ENCODE data around the gene SLC6A6.

SLC6A6 gene

GRCh38 chr3:14429640-14430039 is 27.2 kb downstream of the SLC6A6 start:
- Histone ChIP-seq H3K36me3 (ENCODE audit: control insufficient read depth, insufficient read depth, low read length) (no peaks in the 10 kb centered on the region), H3K4me1 (ENCODE audit: control insufficient read depth, low read depth, low read length) (peaks cover 8% of the 10 kb centered on the region), H4K5ac (ENCODE audit: low read length) (no peak overlapping the region), H3K27ac (ENCODE audit: low read depth, low read length) (no peak overlapping the region), H4K8ac (ENCODE audit: low read depth, low read length) (no peak overlapping the region), H3K4me2 (ENCODE audit: low read length) (no peak overlapping the region), H3K79me1 (ENCODE audit: low read length) (peaks cover 29% of the 10 kb centered on the region), H2AK5ac (ENCODE audit: low read length) (no peak overlapping the region), H2BK120ac (ENCODE audit: low read depth, low read length) (no peak overlapping the region), H3K79me2 (ENCODE audit: control insufficient read depth, insufficient read depth, low read length) (peaks cover 31% of the 10 kb centered on the region), H3K27me3 (ENCODE audit: insufficient read depth, low read length, poor library complexity) (no peaks in the 10 kb centered on the region), H2BK5ac (ENCODE audit: low read length) (no peak overlapping the region), H3K18ac (ENCODE audit: low read length) (no peak overlapping the region), H3K56ac (ENCODE audit: low read length) (no peak overlapping the region), H2BK15ac (replicated peaks; ENCODE audit: low read depth) (no peak overlapping the region), H3K23ac (ENCODE audit: low read length) (no peak overlapping the region), H3K9ac (ENCODE audit: low read length) (no peak overlapping the region), H3K4ac (ENCODE audit: low read depth, low read length) (no peak overlapping the region), H3K4me3 (ENCODE audit: low read length) (no peak overlapping the region)
- no peak for DNase-seq
- WGBS (ENCODE audit: extremely low coverage, insufficient coverage, low lambda C conversion rate), result no CpG with 5 or more reads among the region's 4 CpGs

GRCh38 chr3:14430053-14430452 is 27.6 kb downstream of the SLC6A6 start:
- Histone ChIP-seq H3K27ac (ENCODE audit: low read depth, low read length) (no peak overlapping the region), H3K79me1 (ENCODE audit: low read length) (peaks cover 27% of the 10 kb centered on the region), H2BK120ac (ENCODE audit: low read depth, low read length) (no peak overlapping the region), H4K8ac (ENCODE audit: low read depth, low read length) (no peak overlapping the region), H2AK5ac (ENCODE audit: low read length) (no peak overlapping the region), H2BK15ac (replicated peaks; ENCODE audit: low read depth) (no peak overlapping the region), H3K4ac (ENCODE audit: low read depth, low read length) (no peak overlapping the region), H3K27me3 (ENCODE audit: insufficient read depth, low read length, poor library complexity) (no peaks in the 10 kb centered on the region), H4K5ac (ENCODE audit: low read length) (no peak overlapping the region), H2BK5ac (ENCODE audit: low read length) (no peak overlapping the region), H3K56ac (ENCODE audit: low read length) (no peak overlapping the region), H3K4me3 (ENCODE audit: low read length) (no peak overlapping the region), H3K4me2 (ENCODE audit: low read length) (no peak overlapping the region), H3K9ac (ENCODE audit: low read length) (no peak overlapping the region), H3K18ac (ENCODE audit: low read length) (no peak overlapping the region), H3K36me3 (ENCODE audit: control insufficient read depth, insufficient read depth, low read length) (no peaks in the 10 kb centered on the region), H3K23ac (ENCODE audit: low read length) (no peak overlapping the region), H3K79me2 (ENCODE audit: control insufficient read depth, insufficient read depth, low read length) (peaks cover 28% of the 10 kb centered on the region), H3K4me1 (ENCODE audit: control insufficient read depth, low read depth, low read length) (peaks cover 8% of the 10 kb centered on the region)
- no CpG with 5 or more reads among the region's 5 CpGs for WGBS (ENCODE audit: extremely low coverage, insufficient coverage, low lambda C conversion rate)
- no peak for DNase-seq

GRCh38 chr3:14430706-14431451 is 28.5 kb downstream of the SLC6A6 start:
- Histone ChIP-seq H3K36me3 (ENCODE audit: control insufficient read depth, insufficient read depth, low read length) (no peaks in the 10 kb centered on the region), H2AK5ac (ENCODE audit: low read length) (no peak overlapping the region), H4K8ac (ENCODE audit: low read depth, low read length) (no peak overlapping the region), H3K23ac (ENCODE audit: low read length) (no peak overlapping the region), H3K79me1 (ENCODE audit: low read length) (peaks cover 27% of the 10 kb centered on the region), H3K79me2 (ENCODE audit: control insufficient read depth, insufficient read depth, low read length) (peaks cover 31% of the 10 kb centered on the region), H3K27me3 (ENCODE audit: insufficient read depth, low read length, poor library complexity) (no peaks in the 10 kb centered on the region), H3K18ac (ENCODE audit: low read length) (no peak overlapping the region), H2BK120ac (ENCODE audit: low read depth, low read length) (no peak overlapping the region), H2BK5ac (ENCODE audit: low read length) (no peak overlapping the region), H3K4me1 (ENCODE audit: control insufficient read depth, low read depth, low read length) (peaks cover 8% of the 10 kb centered on the region), H3K56ac (ENCODE audit: low read length) (no peak overlapping the region), H3K27ac (ENCODE audit: low read depth, low read length) (peak overlapping the region; percentile 75), H4K5ac (ENCODE audit: low read length) (no peak overlapping the region), H3K4ac (ENCODE audit: low read depth, low read length) (no peak overlapping the region), H3K9ac (ENCODE audit: low read length) (no peak overlapping the region), H3K4me3 (ENCODE audit: low read length) (no peak overlapping the region), H2BK15ac (replicated peaks; ENCODE audit: low read depth) (no peak overlapping the region), H3K4me2 (ENCODE audit: low read length) (no peak overlapping the region)
- no CpG with 5 or more reads among the region's 12 CpGs for WGBS (ENCODE audit: extremely low coverage, insufficient coverage, low lambda C conversion rate)
- no peak for DNase-seq

- no peak overlapping the region for H3K23ac ChIP-seq (ENCODE audit: low read length)
- H4K5ac ChIP-seq (ENCODE audit: low read length), result no peak overlapping the region
- H3K4ac ChIP-seq (ENCODE audit: low read depth, low read length), result no peak overlapping the region
- no peak overlapping the region for H3K18ac ChIP-seq (ENCODE audit: low read length)
- DNase-seq, result peak; percentile 58
- H3K9ac ChIP-seq (ENCODE audit: low read length), result peak overlapping the region; percentile 8
- H3K79me2 ChIP-seq (ENCODE audit: control insufficient read depth, insufficient read depth, low read length), result peaks cover 31% of the 10 kb centered on the region
- no peak overlapping the region for H4K8ac ChIP-seq (ENCODE audit: low read depth, low read length)
- H3K36me3 ChIP-seq (ENCODE audit: control insufficient read depth, insufficient read depth, low read length), result no peaks in the 10 kb centered on the region
- no CpG with 5 or more reads among the region's 10 CpGs for WGBS (ENCODE audit: extremely low coverage, insufficient coverage, low lambda C conversion rate)
- peaks cover 8% of the 10 kb centered on the region for H3K4me1 ChIP-seq (ENCODE audit: control insufficient read depth, low read depth, low read length)
- no peak overlapping the region for H3K4me3 ChIP-seq (ENCODE audit: low read length)
- no peak overlapping the region for H2BK120ac ChIP-seq (ENCODE audit: low read depth, low read length)
- no peak overlapping the region for H2BK15ac ChIP-seq (replicated peaks; ENCODE audit: low read depth)
- no peak overlapping the region for H2AK5ac ChIP-seq (ENCODE audit: low read length)
- peaks cover 25% of the 10 kb centered on the region for H3K79me1 ChIP-seq (ENCODE audit: low read length)
- peak overlapping the region; percentile 75 for H3K27ac ChIP-seq (ENCODE audit: low read depth, low read length)
- H3K27me3 ChIP-seq (ENCODE audit: insufficient read depth, low read length, poor library complexity), result no peaks in the 10 kb centered on the region
- H3K56ac ChIP-seq (ENCODE audit: low read length), result peak overlapping the region; percentile 25
- H3K4me2 ChIP-seq (ENCODE audit: low read length), result no peak overlapping the region
- H2BK5ac ChIP-seq (ENCODE audit: low read length), result no peak overlapping the region
Observed at GRCh38 chr3:14431452-14431916, 29.1 kb downstream of the SLC6A6 start.

GRCh38 chr3:14431917-14432834 is 29.8 kb downstream of the SLC6A6 start:
- Histone ChIP-seq H3K79me1 (ENCODE audit: low read length) (peaks cover 25% of the 10 kb centered on the region), H3K36me3 (ENCODE audit: control insufficient read depth, insufficient read depth, low read length) (no peaks in the 10 kb centered on the region), H2AK5ac (ENCODE audit: low read length) (peak overlapping the region; percentile 55), H3K27me3 (ENCODE audit: insufficient read depth, low read length, poor library complexity) (no peaks in the 10 kb centered on the region), H3K79me2 (ENCODE audit: control insufficient read depth, insufficient read depth, low read length) (peaks cover 30% of the 10 kb centered on the region), H3K56ac (ENCODE audit: low read length) (peak overlapping the region; percentile 75), H3K9ac (ENCODE audit: low read length) (peak overlapping the region; percentile 31), H4K8ac (ENCODE audit: low read depth, low read length) (no peak overlapping the region), H2BK120ac (ENCODE audit: low read depth, low read length) (no peak overlapping the region), H3K27ac (ENCODE audit: low read depth, low read length) (peak overlapping the region; percentile 75), H2BK5ac (ENCODE audit: low read length) (peak overlapping the region; percentile 58), H3K4me3 (ENCODE audit: low read length) (no peak overlapping the region), H3K4me2 (ENCODE audit: low read length) (no peak overlapping the region), H3K4ac (ENCODE audit: low read depth, low read length) (no peak overlapping the region), H3K4me1 (ENCODE audit: control insufficient read depth, low read depth, low read length) (peaks cover 8% of the 10 kb centered on the region), H2BK15ac (replicated peaks; ENCODE audit: low read depth) (no peak overlapping the region), H3K23ac (ENCODE audit: low read length) (no peak overlapping the region), H3K18ac (ENCODE audit: low read length) (peak overlapping the region; percentile 12), H4K5ac (ENCODE audit: low read length) (no peak overlapping the region)
- no CpG with 5 or more reads among the region's 14 CpGs for WGBS (ENCODE audit: extremely low coverage, insufficient coverage, low lambda C conversion rate)
- DNase-seq, result peak; percentile 95
